Measurements from ENCODE around the gene SERPINA4.
"Not testable (repeated sequence)": the region's sequence is repeated elsewhere in the genome, so short reads cannot be mapped to it uniquely, and the experiment has no call there.

SERPINA4 gene

DNA sequence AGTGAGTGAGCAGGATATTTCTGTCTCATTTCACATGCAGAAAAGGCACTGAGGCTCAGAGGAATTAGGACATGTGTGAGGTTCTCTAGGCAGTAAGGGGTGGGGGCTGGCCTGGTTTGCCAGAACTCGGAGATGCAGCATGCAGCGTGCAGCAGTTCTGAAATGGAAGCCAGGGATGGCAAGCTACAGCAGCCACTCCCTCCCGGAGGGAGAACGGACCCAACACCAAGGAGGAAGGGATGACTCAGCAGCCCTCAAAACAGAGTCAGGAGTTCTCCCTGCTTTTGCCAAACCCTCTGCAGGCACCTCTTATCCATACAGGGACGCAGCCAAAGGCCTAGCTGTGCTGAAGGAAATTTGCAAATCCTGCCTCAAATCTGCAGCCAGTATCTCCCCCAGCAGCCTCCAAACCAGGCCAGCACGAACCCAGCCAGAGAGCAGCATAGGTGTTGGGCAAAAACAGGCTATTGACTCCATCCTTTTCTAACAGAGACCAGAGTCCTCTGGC lies 40.7 kb downstream of the SERPINA4 start:
- Histone ChIP-seq H3K27ac (ENCODE audit: low read depth, low read length) (no peak overlapping the region), H3K4me2 (ENCODE audit: low read length) (no peak overlapping the region), H3K4me1 (ENCODE audit: control insufficient read depth, low read length) (no peaks in the 10 kb centered on the region), H4K20me1 (ENCODE audit: control insufficient read depth, insufficient read depth, low read depth, low read length) (no peaks in the 10 kb centered on the region), H3F3A (ENCODE audit: control insufficient read depth, insufficient read depth) (no peaks in the 10 kb centered on the region), H3K4me3 (ENCODE audit: low read length) (no peak overlapping the region), H3K9me2 (replicated peaks; ENCODE audit: control insufficient read depth, low read length) (no peaks in the 10 kb centered on the region), H3K79me2 (ENCODE audit: control insufficient read depth, low read length) (no peaks in the 10 kb centered on the region), H3K36me3 (ENCODE audit: control insufficient read depth, low read length) (no peaks in the 10 kb centered on the region), H3K9me3 (ENCODE audit: control insufficient read depth, insufficient read depth, low read length) (no peaks in the 10 kb centered on the region), H3K27me3 (ENCODE audit: control insufficient read depth, low read length) (peaks cover 8% of the 10 kb centered on the region; the same call in 1 of the 2 replicates)
- TF ChIP-seq EZH2phosphoT487 (IDR thresholded peaks at IDR 0.05; ENCODE audit: borderline replicate concordance, low read length): no peak
- TF ChIP-seq, protein P1, sequence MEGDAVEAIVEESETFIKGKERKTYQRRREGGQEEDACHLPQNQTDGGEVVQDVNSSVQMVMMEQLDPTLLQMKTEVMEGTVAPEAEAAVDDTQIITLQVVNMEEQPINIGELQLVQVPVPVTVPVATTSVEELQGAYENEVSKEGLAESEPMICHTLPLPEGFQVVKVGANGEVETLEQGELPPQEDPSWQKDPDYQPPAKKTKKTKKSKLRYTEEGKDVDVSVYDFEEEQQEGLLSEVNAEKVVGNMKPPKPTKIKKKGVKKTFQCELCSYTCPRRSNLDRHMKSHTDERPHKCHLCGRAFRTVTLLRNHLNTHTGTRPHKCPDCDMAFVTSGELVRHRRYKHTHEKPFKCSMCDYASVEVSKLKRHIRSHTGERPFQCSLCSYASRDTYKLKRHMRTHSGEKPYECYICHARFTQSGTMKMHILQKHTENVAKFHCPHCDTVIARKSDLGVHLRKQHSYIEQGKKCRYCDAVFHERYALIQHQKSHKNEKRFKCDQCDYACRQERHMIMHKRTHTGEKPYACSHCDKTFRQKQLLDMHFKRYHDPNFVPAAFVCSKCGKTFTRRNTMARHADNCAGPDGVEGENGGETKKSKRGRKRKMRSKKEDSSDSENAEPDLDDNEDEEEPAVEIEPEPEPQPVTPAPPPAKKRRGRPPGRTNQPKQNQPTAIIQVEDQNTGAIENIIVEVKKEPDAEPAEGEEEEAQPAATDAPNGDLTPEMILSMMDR (IDR thresholded peaks at IDR 0.05; ENCODE audit: low read depth, low read length, poor library complexity, severe bottlenecking): no peak

DNA sequence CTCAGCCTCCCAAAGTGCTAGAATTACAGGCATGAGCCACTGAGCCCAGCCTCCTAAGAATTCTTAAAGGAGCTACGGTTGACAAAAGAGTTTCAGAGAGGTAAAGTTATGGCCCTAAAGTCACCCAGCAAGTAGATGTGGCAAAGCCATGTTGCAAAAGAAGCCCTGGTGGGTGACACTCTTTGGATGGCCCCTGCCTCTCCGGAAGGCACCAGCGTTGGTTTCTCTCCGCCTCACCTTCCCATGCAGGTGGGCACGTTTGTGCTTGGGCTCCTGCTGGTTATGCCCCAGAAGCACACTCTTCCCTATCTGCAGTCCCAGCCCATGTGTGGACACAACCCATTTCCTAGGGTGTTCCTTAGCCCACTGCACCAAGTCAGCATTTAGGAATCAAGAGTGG lies 41.5 kb downstream of the SERPINA4 start:
- Histone ChIP-seq H4K20me1 (ENCODE audit: control insufficient read depth, insufficient read depth, low read depth, low read length) (no peaks in the 10 kb centered on the region), H3K4me2 (ENCODE audit: low read length) (no peak overlapping the region), H3K27me3 (ENCODE audit: control insufficient read depth, low read length) (peaks cover 8% of the 10 kb centered on the region; the same call in 1 of the 2 replicates), H3K4me3 (ENCODE audit: low read length) (no peak overlapping the region), H3K27ac (ENCODE audit: low read depth, low read length) (no peak overlapping the region), H3K36me3 (ENCODE audit: control insufficient read depth, low read length) (no peaks in the 10 kb centered on the region), H3K4me1 (ENCODE audit: control insufficient read depth, low read length) (no peaks in the 10 kb centered on the region), H3K79me2 (ENCODE audit: control insufficient read depth, low read length) (no peaks in the 10 kb centered on the region), H3K9me3 (ENCODE audit: control insufficient read depth, insufficient read depth, low read length) (no peaks in the 10 kb centered on the region), H3K9me2 (replicated peaks; ENCODE audit: control insufficient read depth, low read length) (no peaks in the 10 kb centered on the region), H3F3A (ENCODE audit: control insufficient read depth, insufficient read depth) (no peaks in the 10 kb centered on the region)
- TF ChIP-seq, protein P1 (IDR thresholded peaks at IDR 0.05; ENCODE audit: low read depth, low read length, poor library complexity, severe bottlenecking): no peak
- TF ChIP-seq EZH2phosphoT487 (IDR thresholded peaks at IDR 0.05; ENCODE audit: borderline replicate concordance, low read length): no peak

DNA sequence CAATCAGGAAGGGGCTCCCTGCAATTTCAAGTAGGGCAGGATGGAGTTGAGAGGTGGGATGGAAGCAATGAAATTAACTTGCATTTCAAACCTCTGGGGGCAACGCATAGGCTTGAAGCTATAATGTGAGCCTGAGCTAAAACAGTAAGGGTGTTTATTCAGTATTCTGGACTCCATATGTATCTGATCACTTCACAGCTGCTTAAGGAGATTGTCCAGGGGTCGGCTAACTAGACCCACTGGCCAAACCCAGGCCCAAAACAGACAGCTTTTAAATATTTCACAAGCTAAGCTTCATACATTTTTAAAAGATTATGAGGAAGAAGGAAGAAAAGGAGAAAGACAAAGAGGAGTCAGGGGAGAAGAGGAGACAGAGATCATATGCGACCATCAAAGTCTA lies 44.1 kb downstream of the SERPINA4 start:
- Histone ChIP-seq H3F3A (ENCODE audit: control insufficient read depth, insufficient read depth) (no peaks in the 10 kb centered on the region), H3K79me2 (ENCODE audit: control insufficient read depth, low read length) (no peaks in the 10 kb centered on the region), H3K9me2 (replicated peaks; ENCODE audit: control insufficient read depth, low read length) (no peaks in the 10 kb centered on the region), H3K9me3 (ENCODE audit: control insufficient read depth, insufficient read depth, low read length) (no peaks in the 10 kb centered on the region), H3K27me3 (ENCODE audit: control insufficient read depth, low read length) (peaks cover 8% of the 10 kb centered on the region; the same call in 1 of the 2 replicates), H3K4me3 (ENCODE audit: low read length) (no peak overlapping the region), H3K36me3 (ENCODE audit: control insufficient read depth, low read length) (no peaks in the 10 kb centered on the region), H3K4me1 (ENCODE audit: control insufficient read depth, low read length) (no peaks in the 10 kb centered on the region), H4K20me1 (ENCODE audit: control insufficient read depth, insufficient read depth, low read depth, low read length) (no peaks in the 10 kb centered on the region), H3K4me2 (ENCODE audit: low read length) (no peak overlapping the region), H3K27ac (ENCODE audit: low read depth, low read length) (no peak overlapping the region)
- TF ChIP-seq, protein P1 (IDR thresholded peaks at IDR 0.05; ENCODE audit: low read depth, low read length, poor library complexity, severe bottlenecking): no peak
- no peak for TF ChIP-seq EZH2phosphoT487 (IDR thresholded peaks at IDR 0.05; ENCODE audit: borderline replicate concordance, low read length)

DNA sequence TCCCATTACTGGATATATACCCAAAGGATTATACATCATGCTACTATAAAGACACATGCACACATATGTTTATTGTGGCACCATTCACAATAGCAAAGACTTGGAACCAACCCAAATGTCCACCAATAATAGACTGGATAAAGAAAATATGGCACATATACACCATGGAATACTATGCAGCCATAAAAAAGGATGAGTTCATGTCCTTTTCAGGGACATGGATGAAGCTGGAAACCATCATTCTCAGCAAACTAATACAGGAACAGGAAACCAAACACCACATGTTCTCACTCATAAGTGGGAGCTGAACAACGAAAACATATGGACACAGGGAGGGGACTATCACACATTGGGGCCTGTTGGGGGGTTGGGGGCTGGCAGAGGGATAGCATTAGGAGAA lies 47.7 kb downstream of the SERPINA4 start:
- H3K4me1 ChIP-seq (ENCODE audit: control insufficient read depth, low read length); H3K79me2 ChIP-seq (ENCODE audit: control insufficient read depth, low read length); H3F3A ChIP-seq (ENCODE audit: control insufficient read depth, insufficient read depth); H3K4me3 ChIP-seq (ENCODE audit: low read length); H3K27me3 ChIP-seq (ENCODE audit: control insufficient read depth, low read length); H3K27ac ChIP-seq (ENCODE audit: low read depth, low read length); H3K9me3 ChIP-seq (ENCODE audit: control insufficient read depth, insufficient read depth, low read length); H3K9me2 ChIP-seq (replicated peaks; ENCODE audit: control insufficient read depth, low read length); H3K4me2 ChIP-seq (ENCODE audit: low read length); H3K36me3 ChIP-seq (ENCODE audit: control insufficient read depth, low read length); H4K20me1 ChIP-seq (ENCODE audit: control insufficient read depth, insufficient read depth, low read depth, low read length): not testable (repeated sequence)
